ENCODE measurements around the gene GPR143. TPM values are rescaled to one million over a fixed set of nuclear protein-coding genes. Genes with fewer than 3 reads are reported as not detected.

Gene GPR143
- total RNA-seq, 1 donor from 2014 or later = 17.4 TPM

DNA sequence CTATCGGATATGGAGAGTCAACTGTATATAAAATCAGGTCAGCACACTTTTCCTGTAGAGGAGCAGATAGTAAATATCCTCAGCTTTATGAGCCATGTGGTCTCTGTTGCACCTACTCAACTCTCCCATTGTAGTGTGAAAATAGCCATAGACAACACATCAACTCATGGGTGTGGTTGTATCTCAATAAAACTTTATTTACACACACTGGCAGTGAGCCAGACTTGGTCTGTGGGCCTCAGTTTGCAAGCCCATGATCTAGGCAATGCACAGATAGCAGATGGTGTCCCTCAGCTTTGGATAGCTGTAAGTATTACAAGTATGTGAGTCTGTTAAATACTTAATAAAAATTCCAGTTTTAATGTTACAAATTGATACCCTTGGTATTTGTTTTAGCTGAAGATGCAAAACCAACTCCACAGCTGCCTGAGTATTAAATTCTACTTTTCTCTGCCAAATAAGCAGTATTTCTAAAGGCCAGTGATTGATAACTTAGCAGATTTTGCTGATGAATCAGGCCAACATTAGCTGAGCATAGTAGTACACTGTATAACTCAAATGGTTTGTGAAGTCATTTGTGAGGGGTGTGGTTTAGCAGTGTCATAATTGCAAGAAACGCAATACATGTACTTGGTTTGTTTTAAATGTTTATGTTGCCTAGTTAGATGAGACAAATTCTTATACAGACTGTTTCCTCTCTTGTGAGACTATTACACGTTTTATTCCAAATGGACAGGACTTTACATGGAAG is 87.3 kb downstream of the GPR143 start:
- H3K4me3 ChIP-seq (ENCODE audit: low read depth, low read length) = no peak overlapping the region
- no peak for DNase-seq (ENCODE audit: low read depth)
- TF ChIP-seq, protein P1, sequence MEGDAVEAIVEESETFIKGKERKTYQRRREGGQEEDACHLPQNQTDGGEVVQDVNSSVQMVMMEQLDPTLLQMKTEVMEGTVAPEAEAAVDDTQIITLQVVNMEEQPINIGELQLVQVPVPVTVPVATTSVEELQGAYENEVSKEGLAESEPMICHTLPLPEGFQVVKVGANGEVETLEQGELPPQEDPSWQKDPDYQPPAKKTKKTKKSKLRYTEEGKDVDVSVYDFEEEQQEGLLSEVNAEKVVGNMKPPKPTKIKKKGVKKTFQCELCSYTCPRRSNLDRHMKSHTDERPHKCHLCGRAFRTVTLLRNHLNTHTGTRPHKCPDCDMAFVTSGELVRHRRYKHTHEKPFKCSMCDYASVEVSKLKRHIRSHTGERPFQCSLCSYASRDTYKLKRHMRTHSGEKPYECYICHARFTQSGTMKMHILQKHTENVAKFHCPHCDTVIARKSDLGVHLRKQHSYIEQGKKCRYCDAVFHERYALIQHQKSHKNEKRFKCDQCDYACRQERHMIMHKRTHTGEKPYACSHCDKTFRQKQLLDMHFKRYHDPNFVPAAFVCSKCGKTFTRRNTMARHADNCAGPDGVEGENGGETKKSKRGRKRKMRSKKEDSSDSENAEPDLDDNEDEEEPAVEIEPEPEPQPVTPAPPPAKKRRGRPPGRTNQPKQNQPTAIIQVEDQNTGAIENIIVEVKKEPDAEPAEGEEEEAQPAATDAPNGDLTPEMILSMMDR (conservative IDR thresholded peaks at IDR 0.05; ENCODE audit: low read depth, low read length) = no peak

DNA sequence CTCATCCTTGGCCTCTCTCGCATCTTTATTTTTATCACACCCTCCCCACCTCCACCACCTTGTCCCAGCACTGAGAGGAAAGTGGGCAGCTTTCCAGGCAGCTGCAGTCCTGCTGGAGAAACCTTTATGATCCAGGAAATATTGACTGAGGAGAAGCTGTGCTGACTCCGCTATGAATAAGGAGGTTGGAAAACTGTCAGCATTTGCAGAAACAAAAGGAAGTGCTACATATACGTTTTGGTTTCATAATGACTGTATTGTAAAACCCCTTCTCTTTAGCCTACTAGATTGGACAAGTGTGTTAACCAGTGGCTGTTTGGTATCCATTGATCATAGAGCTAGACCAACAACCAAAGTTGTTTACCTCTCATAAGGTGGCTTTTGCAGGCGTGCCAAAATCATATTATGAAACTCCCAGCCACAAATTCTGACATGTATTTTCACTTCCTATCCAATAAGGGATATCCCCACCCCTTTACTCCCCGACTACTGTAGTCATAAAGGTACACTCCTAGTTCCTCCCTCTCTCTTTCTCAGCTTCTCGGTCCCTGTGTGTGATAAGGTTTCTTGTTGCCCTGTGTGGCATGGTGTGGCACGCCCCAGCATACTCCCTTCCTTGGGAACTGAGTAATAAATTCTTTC is 88.4 kb downstream of the GPR143 start:
- DNase-seq (ENCODE audit: low read depth) = no peak
- TF ChIP-seq, protein P1 (conservative IDR thresholded peaks at IDR 0.05; ENCODE audit: low read depth, low read length) = no peak
- no peak overlapping the region for H3K4me3 ChIP-seq (ENCODE audit: low read depth, low read length)

DNA sequence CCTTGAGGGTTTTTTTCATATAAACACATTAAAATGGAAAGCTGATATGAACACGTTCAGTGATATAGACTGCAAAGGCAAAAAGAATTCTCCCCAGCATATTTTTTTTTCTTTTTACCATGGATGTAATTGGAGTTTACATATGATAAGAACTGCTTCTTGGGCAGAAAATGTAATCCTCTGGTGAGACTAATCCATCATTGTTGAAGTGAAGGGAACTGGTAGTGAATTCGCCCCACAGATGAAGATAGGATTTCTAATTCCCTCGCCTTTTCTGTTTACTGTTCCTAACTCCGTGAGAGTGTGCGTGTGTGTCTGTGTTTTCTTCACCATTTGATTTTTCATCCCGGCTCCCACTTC is 88.9 kb downstream of the GPR143 start:
- TF ChIP-seq, protein P1 (conservative IDR thresholded peaks at IDR 0.05; ENCODE audit: low read depth, low read length) = no peak
- H3K4me3 ChIP-seq (ENCODE audit: low read depth, low read length) = no peak overlapping the region
- DNase-seq (ENCODE audit: low read depth) = no peak

DNA sequence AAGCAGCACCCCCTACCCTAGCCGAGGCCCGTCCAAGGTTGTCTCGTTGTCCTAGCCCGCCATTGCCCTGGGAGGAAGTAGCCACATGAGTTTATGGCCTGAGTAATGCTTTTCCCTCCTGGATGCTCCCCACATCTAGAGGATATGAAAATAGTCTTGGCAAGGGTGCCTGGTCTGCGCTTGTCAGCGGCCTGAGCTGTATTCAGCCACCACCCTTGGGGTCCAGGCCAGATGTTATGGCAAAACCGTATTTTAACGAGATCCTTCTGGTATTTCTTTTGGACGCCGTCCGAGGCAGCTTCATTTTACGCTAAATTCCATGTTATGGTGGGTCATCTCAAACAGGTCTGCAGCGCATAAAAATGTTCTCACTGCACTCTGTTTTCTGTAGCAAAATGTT is 89.3 kb downstream of the GPR143 start:
- TF ChIP-seq, protein P1 (conservative IDR thresholded peaks at IDR 0.05; ENCODE audit: low read depth, low read length) = no peak
- H3K4me3 ChIP-seq (ENCODE audit: low read depth, low read length) = no peak overlapping the region
- DNase-seq (ENCODE audit: low read depth) = no peak

Other genes starting within 250 kb of the GPR143 start
- gene SHROOM2, start 20.6 kb upstream of the GPR143 start, total RNA-seq = 4.8 and 8.9 TPM in 2 replicates
- not detected in 2 replicates for gene CLDN34, start 201.5 kb upstream of the GPR143 start, total RNA-seq

Measured in epithelial cell of proximal tubule (primary cell).